ENCODE measurements around the gene ADM. TPM values are rescaled to one million over a fixed set of nuclear protein-coding genes. Genes with fewer than 3 reads are reported as not detected.

The ADM gene
- total and polyA plus RNA-seq, 2 experiments from 2014 or later, result 75.8 to 95.9 TPM

- no peak for TF ChIP-seq STAT1 (IDR thresholded peaks at IDR 0.05; ENCODE audit: unreplicated experiment)
- no peak for TF ChIP-seq EZH2phosphoT487 (IDR thresholded peaks at IDR 0.05; ENCODE audit: unreplicated experiment)
- no peak for TF ChIP-seq JUNB (IDR thresholded peaks at IDR 0.05; ENCODE audit: unreplicated experiment)
- no peak for TF ChIP-seq CTCF (conservative IDR thresholded peaks at IDR 0.05; ENCODE audit: low read depth in 2 of 2)
Measured at GRCh38 chr11:10310301-10310841, 5.5 kb downstream of the ADM start (continued).

- no peak overlapping the region for H3K4me2 ChIP-seq
- TF ChIP-seq REST (IDR thresholded peaks at IDR 0.05; ENCODE audit: unreplicated experiment) (no peak), CREB1 (CRISPR knock-in tag; IDR thresholded peaks at IDR 0.05; ENCODE audit: low read depth) (no peak), ETS1 (IDR thresholded peaks at IDR 0.05) (no peak), CTCF (conservative IDR thresholded peaks at IDR 0.05; ENCODE audit: low read depth in 2 of 2) (no peak), NANOG (IDR thresholded peaks at IDR 0.05; ENCODE audit: borderline replicate concordance) (no peak), EZH2phosphoT487 (IDR thresholded peaks at IDR 0.05; ENCODE audit: unreplicated experiment) (no peak), ZNF331 (CRISPR knock-in tag; IDR thresholded peaks at IDR 0.05; ENCODE audit: low read depth) (no peak)
- H3K27me3 ChIP-seq (ENCODE audit: insufficient read depth), result peaks cover 17% of the 10 kb centered on the region
- H2AFZ ChIP-seq, result no peak overlapping the region
- Mint-ChIP-seq H3K9me3 (peaks cover 18% of the 10 kb centered on the region), H3K27me3 (ENCODE audit: insufficient read depth, low read depth, poor library complexity) (peaks cover 17% of the 10 kb centered on the region), H3K36me3 (ENCODE audit: low read depth) (peaks cover 34% of the 10 kb centered on the region), H3K4me3 (no peak overlapping the region), H3K27ac (no peak overlapping the region), H3K4me1 (peaks cover 33% of the 10 kb centered on the region)
- ATAC-seq, result no peak
- H3K79me2 ChIP-seq (replicated peaks; ENCODE audit: insufficient read depth), result peaks cover 5% of the 10 kb centered on the region
- no peaks in the 10 kb centered on the region for H3K36me3 ChIP-seq (ENCODE audit: insufficient read depth)
- H4K20me1 ChIP-seq (replicated peaks; ENCODE audit: insufficient read depth), result peaks cover 3% of the 10 kb centered on the region; the same call in 1 of the 2 replicates
- no peaks in the 10 kb centered on the region for H3K9me2 ChIP-seq (ENCODE audit: insufficient read depth)
- H3F3A ChIP-seq (replicated peaks; ENCODE audit: low read depth), result 0 out of 2 replicates have a peak, but pooled peaks cover 7% of the 10 kb centered on the region
- H3K4me3 ChIP-seq, result no peak overlapping the region
- H3K4me1 ChIP-seq (ENCODE audit: insufficient read depth), result peaks cover 21% of the 10 kb centered on the region
- no peak overlapping the region for H3K27ac ChIP-seq (ENCODE audit: low read depth)
- no peak for DNase-seq (ENCODE audit: low spot score)
Measured at GRCh38 chr11:10311802-10312201, 6.9 kb downstream of the ADM start.
